Stimulated activated CD8-positive, alpha-beta memory T cell treated with anti-CD3 and anti-CD28 coated beads, Interleukin-4, amount 100 ng/mL, for 48 hours (primary cell): ENCODE data around the gene LBHD1.
A peak's percentile ranks its signal among the peaks of the same experiment; 100 is the strongest.
"Not testable (repeated sequence)": the region's sequence is repeated elsewhere in the genome, so short reads cannot be mapped to it uniquely, and the experiment has no call there.

Experiments
- DNase-seq: peaks from one replicate; pipeline ENCODE4 v3.0.0-alpha.2; 2020

The LBHD1 gene

GRCh38 chr11:62671608-62672389 is at the start of gene LBHD1, which contains the start of gene UQCC3:
Gene LBHD1, minus strand, starts transcription at chr11:62672267. Its CDS starts 2,236 bp downstream, at chr11:62670031.
Gene UQCC3, plus strand, starts transcription at chr11:62671673. Its CDS starts 73 bp downstream, at chr11:62671746.
- DNase-seq = peak; percentile 82

- no peak for DNase-seq
Measured at GRCh38 chr11:62719302-62719978, 47.4 kb upstream of the LBHD1 start.

- DNase-seq = no peak
Measured at GRCh38 chr11:62716816-62717215, 44.7 kb upstream of the LBHD1 start.

- no peak for DNase-seq
Measured at GRCh38 chr11:62716206-62716605, 44.1 kb upstream of the LBHD1 start.

- DNase-seq = no peak
Measured at GRCh38 chr11:62715150-62716130, 43.4 kb upstream of the LBHD1 start.

GRCh38 chr11:62713343-62713742 is 41.3 kb upstream of the LBHD1 start:
- DNase-seq = no peak

- no peak for DNase-seq
Measured at GRCh38 chr11:62712861-62713260, 40.8 kb upstream of the LBHD1 start.

- no peak for DNase-seq
Measured at GRCh38 chr11:62712276-62712812, 40.3 kb upstream of the LBHD1 start.

- peak; percentile 48 for DNase-seq
Measured at GRCh38 chr11:62710001-62710345, 37.9 kb upstream of the LBHD1 start.

- DNase-seq = peak; percentile 96
Measured at GRCh38 chr11:62709247-62710000, 37.4 kb upstream of the LBHD1 start.

GRCh38 chr11:62708793-62709192 is 36.7 kb upstream of the LBHD1 start:
- DNase-seq = peak; percentile 69

GRCh38 chr11:62708392-62708791 is 36.3 kb upstream of the LBHD1 start:
- no peak for DNase-seq

- DNase-seq = no peak
Measured at GRCh38 chr11:62707277-62707861, 35.3 kb upstream of the LBHD1 start, which contains the start of the genes BSCL2 and GNG3. Gene BSCL2, minus strand, starts transcription at chr11:62707424. Its CDS starts 229 bp downstream, at chr11:62707195. Gene GNG3, plus strand, starts transcription at chr11:62707676. Its CDS starts 620 bp downstream, at chr11:62708296.

GRCh38 chr11:62706850-62707247 is 34.8 kb upstream of the LBHD1 start:
- DNase-seq = no peak

GRCh38 chr11:62705880-62706849 is 34.1 kb upstream of the LBHD1 start:
- DNase-seq = peak; percentile 96

GRCh38 chr11:62705413-62705812 is 33.3 kb upstream of the LBHD1 start:
- no peak for DNase-seq

- not testable (repeated sequence) for DNase-seq
Measured at GRCh38 chr11:62703921-62704320, 31.9 kb upstream of the LBHD1 start.

GRCh38 chr11:62702246-62702645 is 30.2 kb upstream of the LBHD1 start:
- DNase-seq = no peak

GRCh38 chr11:62694455-62695167 is 22.5 kb upstream of the LBHD1 start:
- DNase-seq = peak; percentile 83
